ENCODE measurements around the gene S100A4.

GRCh38 chr1:153586347-153586746 lies 40.7 kb upstream of the S100A4 start:
- TF ChIP-seq POLR2A (IDR thresholded peaks at IDR 0.05; ENCODE audit: low read length) (no peak), GATA1 (IDR thresholded peaks at IDR 0.05; ENCODE audit: low read depth, low read length) (no peak)
